Tibial nerve (tissue), 4 donors: ENCODE results near the gene CIB2.

Source experiments
- CTCF ChIP-seq, 5 experiments: fragments of 200-600 bp in 3 of 5; fragments of 450-650 bp in 2 of 5; sonication (generic) in 3 of 5; IDR thresholded peaks; one replicate each; pipeline ENCODE4 v1.5.1; 2016 to 2019; ENCODE audit warnings: antibody characterized with exemption in 5 of 5, mild to moderate bottlenecking in 3 of 5, moderate library complexity in 2 of 5
- EP300 ChIP-seq, 2 donors: sonication (generic); formaldehyde crosslinking; IDR thresholded peaks; one replicate each; pipeline ENCODE4 v1.6.1; 2017; ENCODE audit warnings: antibody characterized with exemption in 2 of 2, mild to moderate bottlenecking in 1 of 2
- POLR2A ChIP-seq, 2 donors: fragments of 450-650 bp; IDR thresholded peaks; one replicate each; pipeline ENCODE4 v1.6.1; 2017; ENCODE audit warnings: antibody characterized with exemption in 2 of 2, mild to moderate bottlenecking in 2 of 2, moderate library complexity in 2 of 2

DNA sequence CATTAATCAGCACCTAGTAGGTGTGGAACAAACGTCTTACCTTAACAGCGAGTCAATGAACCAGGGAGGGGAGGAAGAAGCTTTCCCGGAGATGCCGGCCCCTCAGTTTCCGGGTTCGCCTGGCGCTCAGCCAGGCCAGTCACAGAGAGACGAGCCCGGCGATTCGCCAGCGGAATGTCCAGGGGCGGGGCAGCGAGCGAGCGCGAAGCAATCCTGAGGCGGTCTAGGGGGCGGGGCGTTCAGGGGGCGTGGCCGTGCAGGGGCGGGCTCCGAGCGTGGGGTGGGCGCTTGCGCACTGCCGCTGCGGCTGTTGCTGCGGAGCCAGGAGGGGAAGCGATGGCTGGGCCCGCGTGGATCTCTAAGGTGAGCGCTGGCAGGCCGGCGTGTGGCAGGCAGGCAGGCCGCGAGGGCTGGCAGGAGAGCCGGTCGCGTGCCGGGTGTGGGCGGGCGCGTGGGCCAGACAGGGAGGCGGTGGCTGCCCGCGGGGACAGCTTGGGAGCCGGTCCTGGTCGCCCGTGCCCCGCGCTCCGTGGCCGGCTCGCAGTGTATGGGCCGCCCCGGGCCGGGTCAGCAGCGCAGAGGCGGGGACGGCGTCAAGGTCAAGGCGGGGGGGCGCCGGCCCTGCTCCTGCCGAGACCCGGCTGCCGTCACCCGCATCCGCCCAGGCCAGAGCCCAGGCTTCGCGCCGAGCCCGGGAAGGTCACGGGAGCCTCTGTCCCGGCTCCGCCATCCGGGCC is 18.0 kb upstream of the CIB2 start, which contains the start of gene IDH3A:
- TF ChIP-seq CTCF (IDR thresholded peaks at IDR 0.05) (peak in 1 of 5 experiments; percentile 22), POLR2A (IDR thresholded peaks at IDR 0.05) (peak; percentile 59 to 91), EP300 (IDR thresholded peaks at IDR 0.05) (peak in 1 of 2 donors; percentile 85)
